Mesodermal cell (in vitro differentiated cells): Measurements from ENCODE around the gene OR8B3.
"Not testable (repeated sequence)": the region's sequence is repeated elsewhere in the genome, so short reads cannot be mapped to it uniquely, and the experiment has no call there.

Experiments
- H3K27ac ChIP-seq: 2 replicates; pipeline ENCODE4 v1.7.0; 2013; ENCODE audit warnings: mild to moderate bottlenecking, low read depth, low read length, moderate library complexity; ENCODE audit not compliant: severe bottlenecking
- H3K36me3 ChIP-seq: 2 replicates; pipeline ENCODE4 v1.7.1; 2013; ENCODE audit warnings: mild to moderate bottlenecking, low read length, moderate library complexity; ENCODE audit not compliant: control insufficient read depth, insufficient read depth
- H3K4me1 ChIP-seq: one replicate; pipeline ENCODE4 v1.7.1; 2013; ENCODE audit warnings: mild to moderate bottlenecking, low read length; ENCODE audit not compliant: insufficient read depth, control insufficient read depth, poor library complexity, severe bottlenecking
- H3K4me3 ChIP-seq: 2 replicates; pipeline ENCODE4 v1.7.0; 2013; ENCODE audit warnings: low read length, control low read depth, mild to moderate bottlenecking; ENCODE audit not compliant: insufficient read depth, poor library complexity, severe bottlenecking; ENCODE audit errors: extremely low read depth
- H3K9me3 ChIP-seq: 2 replicates; pipeline ENCODE4 v1.7.1; 2013; ENCODE audit warnings: mild to moderate bottlenecking, low read length, moderate library complexity; ENCODE audit not compliant: control insufficient read depth
- WGBS, 2 experiments: methylation state at CpG; one replicate each; pipeline ENCODE4 v1.1.5; 2013; ENCODE audit warnings: missing lambda C conversion rate in 2 of 2; ENCODE audit not compliant: insufficient coverage in 2 of 2; 5-methylcytosine and 5-hydroxymethylcytosine counted together

The OR8B3 gene

GRCh38 chr11:124421043-124421442 lies 22.2 kb upstream of the OR8B3 start:
- no peak overlapping the region for H3K27ac ChIP-seq
- H3K36me3 ChIP-seq = no peaks in the 10 kb centered on the region
- no peak overlapping the region for H3K4me3 ChIP-seq
- H3K4me1 ChIP-seq = no peaks in the 10 kb centered on the region
- H3K9me3 ChIP-seq = no peaks in the 10 kb centered on the region
- WGBS, 2 experiments = 92 to 97% methylated on average over 2 to 3 of the region's 4 CpGs

DNA sequence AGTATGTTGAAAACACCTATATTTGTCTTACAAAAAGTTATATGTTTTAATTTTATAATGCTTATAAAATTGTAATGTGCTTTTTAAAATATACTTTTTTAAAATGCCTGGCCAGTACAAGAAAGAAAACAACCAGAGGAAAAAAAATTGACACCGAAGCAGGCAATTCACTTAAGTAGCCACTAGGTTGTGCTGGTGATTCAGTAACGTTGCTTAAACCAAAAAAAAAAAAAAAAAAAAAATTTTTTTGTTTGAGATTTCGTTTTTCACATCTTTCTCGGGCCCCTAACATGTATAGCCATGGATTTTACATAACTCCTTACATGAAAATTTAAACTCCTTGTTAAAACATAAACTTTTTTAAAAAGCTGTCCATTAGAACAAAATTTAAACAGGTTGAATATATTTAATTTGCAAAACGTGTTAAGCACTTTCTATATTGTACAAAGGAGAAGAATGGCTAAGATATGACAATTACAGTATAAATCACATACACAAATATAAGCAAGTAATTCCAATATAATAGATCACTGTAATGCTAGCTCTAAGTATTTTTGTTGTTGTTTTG lies 16.6 kb upstream of the OR8B3 start:
- WGBS, 2 experiments = no CpG with 5 or more reads among the region's 5 CpGs
- Histone ChIP-seq H3K4me3 (no peak overlapping the region), H3K27ac (no peak overlapping the region), H3K4me1 (no peaks in the 10 kb centered on the region), H3K9me3 (no peaks in the 10 kb centered on the region), H3K36me3 (no peaks in the 10 kb centered on the region)

DNA sequence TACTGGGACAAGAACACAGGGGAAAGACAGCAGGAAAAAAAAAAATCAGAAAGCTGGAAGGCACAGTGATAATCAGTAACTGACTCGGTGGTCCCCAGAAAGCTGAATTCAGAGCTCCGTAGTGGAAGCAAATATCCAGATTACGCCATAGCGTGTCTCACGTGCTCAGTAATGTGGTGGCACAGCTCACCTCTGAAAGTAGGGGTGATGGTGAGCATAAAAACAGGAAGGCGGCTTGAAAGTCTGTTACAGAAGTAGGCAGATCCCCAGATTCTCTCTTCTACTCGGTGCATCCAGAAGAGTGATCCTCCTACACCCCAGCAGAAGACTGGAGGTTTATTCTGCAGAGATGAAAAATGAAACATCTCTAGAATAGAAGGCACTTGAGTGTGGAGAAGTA lies 11.1 kb upstream of the OR8B3 start:
- Histone ChIP-seq H3K4me3 (no peak overlapping the region), H3K4me1 (no peaks in the 10 kb centered on the region), H3K9me3 (no peaks in the 10 kb centered on the region), H3K27ac (no peak overlapping the region), H3K36me3 (no peaks in the 10 kb centered on the region)
- 93 to 97% methylated on average over 5 to 6 of the region's 7 CpGs for WGBS, 2 experiments

GRCh38 chr11:124405581-124405980 lies 6.8 kb upstream of the OR8B3 start:
- no peaks in the 10 kb centered on the region for H3K36me3 ChIP-seq
- WGBS, 2 experiments = 74 to 94% methylated on average over 2 of the region's 2 CpGs

DNA sequence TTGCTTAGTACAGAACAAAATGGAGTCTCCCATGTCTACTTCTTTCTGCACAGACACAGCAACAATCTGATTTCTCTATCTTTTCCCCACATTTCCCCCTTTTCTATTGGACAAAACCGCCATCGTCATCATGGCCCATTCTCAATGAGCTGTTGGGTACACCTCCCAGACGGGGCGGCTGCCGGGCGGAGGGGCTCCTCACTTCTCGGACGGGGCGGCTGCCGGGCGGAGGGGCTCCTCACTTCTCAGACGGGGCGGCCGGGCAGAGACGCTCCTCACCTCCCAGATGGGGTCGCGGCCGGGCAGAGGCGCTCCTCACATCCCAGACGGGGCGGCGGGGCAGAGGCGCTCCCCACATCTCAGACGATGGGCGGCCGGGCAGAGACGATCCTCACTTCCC lies 4.4 kb upstream of the OR8B3 start:
- not testable (repeated sequence) for H3K36me3 ChIP-seq, H3K9me3 ChIP-seq, H3K27ac ChIP-seq, H3K4me1 ChIP-seq, H3K4me3 ChIP-seq
- 100% methylated on average over 2 of the region's 27 CpGs; no CpG with 5 or more reads in 1 of the 2 experiments for WGBS, 2 experiments

More at GRCh38 chr11:124405581-124405980, 6.8 kb upstream of the OR8B3 start:
- Histone ChIP-seq H3K4me3 (no peak overlapping the region), H3K4me1 (no peaks in the 10 kb centered on the region), H3K9me3 (no peaks in the 10 kb centered on the region), H3K27ac (peak overlapping the region; percentile 39)

DNA sequence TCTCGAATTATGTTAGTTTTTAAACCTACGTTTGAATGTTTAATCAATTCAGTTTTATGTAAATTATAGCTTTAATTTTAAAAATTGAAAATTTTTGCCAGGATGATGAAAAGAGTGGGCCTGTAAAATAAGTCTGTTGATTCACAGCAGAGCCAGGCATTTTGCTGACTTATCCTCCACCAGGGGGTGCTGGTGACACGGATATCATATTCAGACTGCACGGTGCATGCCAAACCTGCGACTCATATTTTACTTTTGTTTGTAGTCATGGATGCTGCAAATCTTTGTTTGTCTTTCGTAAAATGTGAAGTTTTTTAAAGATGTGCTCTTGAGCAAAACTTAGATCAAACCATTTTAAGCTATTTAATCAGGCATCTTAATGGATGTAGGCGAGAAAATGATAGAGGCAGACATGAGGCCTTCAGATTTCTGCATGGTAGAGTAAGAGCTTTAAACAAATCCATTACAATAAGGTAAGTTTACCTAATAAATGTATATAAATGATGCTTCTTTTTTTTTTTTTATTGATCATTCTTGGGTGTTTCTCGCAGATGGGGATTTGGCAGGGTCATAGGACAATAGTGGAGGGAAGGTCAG lies 3.6 kb upstream of the OR8B3 start:
- no peaks in the 10 kb centered on the region for H3K9me3 ChIP-seq
- WGBS, 2 experiments = 14 to 56% methylated on average over 1 to 4 of the region's 8 CpGs
- no peaks in the 10 kb centered on the region for H3K36me3 ChIP-seq
- peak overlapping the region; percentile 2 for H3K27ac ChIP-seq
- H3K4me3 ChIP-seq = no peak overlapping the region
- H3K4me1 ChIP-seq = peaks cover 2% of the 10 kb centered on the region

- not testable (repeated sequence) for H3K9me3 ChIP-seq, H3K27ac ChIP-seq, H3K4me3 ChIP-seq, H3K36me3 ChIP-seq, H3K4me1 ChIP-seq
- WGBS, 2 experiments = 100% methylated on average over 1 of the region's 4 CpGs; no CpG with 5 or more reads in 1 of the 2 experiments
Measured at GRCh38 chr11:124396847-124397246, 2.0 kb downstream of the OR8B3 start.

- 81 to 90% methylated on average over 2 to 3 of the region's 3 CpGs for WGBS, 2 experiments
- peaks cover 3% of the 10 kb centered on the region for H3K4me1 ChIP-seq
- H3K27ac ChIP-seq = no peak overlapping the region
- no peaks in the 10 kb centered on the region for H3K9me3 ChIP-seq
- no peak overlapping the region for H3K4me3 ChIP-seq
- no peaks in the 10 kb centered on the region for H3K36me3 ChIP-seq
Measured at GRCh38 chr11:124394408-124394807, 4.4 kb downstream of the OR8B3 start.

DNA sequence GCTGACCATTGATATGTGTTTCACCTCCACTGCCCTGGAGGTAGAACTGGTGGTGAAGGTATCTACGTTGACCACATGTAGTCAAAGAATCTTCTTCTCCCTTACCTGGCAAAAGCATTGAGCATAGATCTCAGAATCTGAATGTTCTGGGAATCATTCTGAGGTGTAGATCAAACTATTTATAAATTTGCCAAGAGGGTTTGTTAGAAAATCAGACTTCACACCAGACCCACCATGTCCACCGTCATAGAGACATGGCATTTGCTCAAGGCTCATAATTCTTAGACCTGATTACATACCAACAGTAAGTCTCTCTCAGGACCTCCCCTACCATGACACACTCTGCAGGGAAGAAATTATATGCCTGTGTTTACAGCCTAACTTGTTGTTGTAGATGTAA lies 14.4 kb downstream of the OR8B3 start, which contains the start of gene OR8B2:
Gene OR8B2, minus strand, starts transcription at position 101 of the 400 bp plus-strand sequence. CDS start 1,156 bp downstream, outside the sequence.
- no peaks in the 10 kb centered on the region for H3K36me3 ChIP-seq
- no peak within 1 kb of the TSS for H3K27ac ChIP-seq
- H3K9me3 ChIP-seq = no peaks in the 10 kb centered on the region
- no peak within 1 kb of the TSS for H3K4me3 ChIP-seq
- 100% methylated on average over 1 of the region's 2 CpGs; no CpG with 5 or more reads in 1 of the 2 experiments for WGBS, 2 experiments
- no peaks in the 10 kb centered on the region for H3K4me1 ChIP-seq

- 100% methylated on average over 2 of the region's 6 CpGs; no CpG with 5 or more reads in 1 of the 2 experiments for WGBS, 2 experiments
- H3K4me3 ChIP-seq, H3K27ac ChIP-seq, H3K9me3 ChIP-seq, H3K36me3 ChIP-seq, H3K4me1 ChIP-seq: not testable (repeated sequence)
Measured at GRCh38 chr11:124382857-124383256, 16.0 kb downstream of the OR8B3 start.

DNA sequence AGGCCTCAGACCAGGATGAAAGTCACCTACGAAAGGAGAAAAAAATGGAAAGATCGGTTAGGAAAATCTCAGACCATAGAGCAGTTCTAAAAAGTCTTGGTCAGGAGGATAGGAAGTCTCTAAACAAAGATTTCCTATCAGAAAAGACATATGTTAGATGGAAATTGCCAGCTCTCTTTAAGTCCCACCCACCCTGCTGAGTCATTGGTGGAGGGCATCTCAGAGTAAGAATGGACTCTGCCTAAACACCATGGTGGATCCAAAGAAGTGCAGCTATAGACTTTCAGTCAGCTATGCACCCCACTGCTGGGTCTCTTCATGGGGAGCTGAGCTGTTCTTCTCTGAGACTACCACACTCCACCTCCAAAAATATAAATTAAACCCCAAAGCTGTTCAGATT lies 18.2 kb downstream of the OR8B3 start:
- Histone ChIP-seq H3K4me3 (no peak overlapping the region), H3K36me3 (no peaks in the 10 kb centered on the region), H3K27ac (no peak overlapping the region), H3K9me3 (no peaks in the 10 kb centered on the region), H3K4me1 (no peaks in the 10 kb centered on the region)
- 94% methylated on average over 2 of the region's 2 CpGs; no CpG with 5 or more reads in 1 of the 2 experiments for WGBS, 2 experiments
